ENCODE measurements around the gene CCDC198.

DNA sequence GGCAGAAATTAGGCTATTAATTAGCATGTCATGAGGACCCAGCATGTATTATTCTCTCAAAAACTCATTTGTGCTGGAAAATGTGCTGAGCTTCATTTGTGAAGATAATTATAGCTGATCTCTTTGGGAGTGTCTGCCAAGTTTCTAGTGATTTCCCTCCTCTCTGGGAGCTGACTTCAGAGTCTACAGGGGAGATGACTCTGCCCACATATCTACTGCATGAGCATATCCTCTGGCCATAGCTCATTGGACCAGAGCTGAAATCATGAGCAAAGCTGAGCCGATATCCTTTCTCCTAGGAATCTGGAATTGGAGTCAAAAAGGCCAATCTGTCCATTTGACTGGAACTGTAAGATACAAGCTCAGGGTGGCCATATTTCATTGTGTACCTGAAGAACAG lies 5.9 kb downstream of the CCDC198 start:
- TF ChIP-seq, protein P1, sequence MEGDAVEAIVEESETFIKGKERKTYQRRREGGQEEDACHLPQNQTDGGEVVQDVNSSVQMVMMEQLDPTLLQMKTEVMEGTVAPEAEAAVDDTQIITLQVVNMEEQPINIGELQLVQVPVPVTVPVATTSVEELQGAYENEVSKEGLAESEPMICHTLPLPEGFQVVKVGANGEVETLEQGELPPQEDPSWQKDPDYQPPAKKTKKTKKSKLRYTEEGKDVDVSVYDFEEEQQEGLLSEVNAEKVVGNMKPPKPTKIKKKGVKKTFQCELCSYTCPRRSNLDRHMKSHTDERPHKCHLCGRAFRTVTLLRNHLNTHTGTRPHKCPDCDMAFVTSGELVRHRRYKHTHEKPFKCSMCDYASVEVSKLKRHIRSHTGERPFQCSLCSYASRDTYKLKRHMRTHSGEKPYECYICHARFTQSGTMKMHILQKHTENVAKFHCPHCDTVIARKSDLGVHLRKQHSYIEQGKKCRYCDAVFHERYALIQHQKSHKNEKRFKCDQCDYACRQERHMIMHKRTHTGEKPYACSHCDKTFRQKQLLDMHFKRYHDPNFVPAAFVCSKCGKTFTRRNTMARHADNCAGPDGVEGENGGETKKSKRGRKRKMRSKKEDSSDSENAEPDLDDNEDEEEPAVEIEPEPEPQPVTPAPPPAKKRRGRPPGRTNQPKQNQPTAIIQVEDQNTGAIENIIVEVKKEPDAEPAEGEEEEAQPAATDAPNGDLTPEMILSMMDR (IDR thresholded peaks at IDR 0.05), result no peak
- TF ChIP-seq, protein P2, sequence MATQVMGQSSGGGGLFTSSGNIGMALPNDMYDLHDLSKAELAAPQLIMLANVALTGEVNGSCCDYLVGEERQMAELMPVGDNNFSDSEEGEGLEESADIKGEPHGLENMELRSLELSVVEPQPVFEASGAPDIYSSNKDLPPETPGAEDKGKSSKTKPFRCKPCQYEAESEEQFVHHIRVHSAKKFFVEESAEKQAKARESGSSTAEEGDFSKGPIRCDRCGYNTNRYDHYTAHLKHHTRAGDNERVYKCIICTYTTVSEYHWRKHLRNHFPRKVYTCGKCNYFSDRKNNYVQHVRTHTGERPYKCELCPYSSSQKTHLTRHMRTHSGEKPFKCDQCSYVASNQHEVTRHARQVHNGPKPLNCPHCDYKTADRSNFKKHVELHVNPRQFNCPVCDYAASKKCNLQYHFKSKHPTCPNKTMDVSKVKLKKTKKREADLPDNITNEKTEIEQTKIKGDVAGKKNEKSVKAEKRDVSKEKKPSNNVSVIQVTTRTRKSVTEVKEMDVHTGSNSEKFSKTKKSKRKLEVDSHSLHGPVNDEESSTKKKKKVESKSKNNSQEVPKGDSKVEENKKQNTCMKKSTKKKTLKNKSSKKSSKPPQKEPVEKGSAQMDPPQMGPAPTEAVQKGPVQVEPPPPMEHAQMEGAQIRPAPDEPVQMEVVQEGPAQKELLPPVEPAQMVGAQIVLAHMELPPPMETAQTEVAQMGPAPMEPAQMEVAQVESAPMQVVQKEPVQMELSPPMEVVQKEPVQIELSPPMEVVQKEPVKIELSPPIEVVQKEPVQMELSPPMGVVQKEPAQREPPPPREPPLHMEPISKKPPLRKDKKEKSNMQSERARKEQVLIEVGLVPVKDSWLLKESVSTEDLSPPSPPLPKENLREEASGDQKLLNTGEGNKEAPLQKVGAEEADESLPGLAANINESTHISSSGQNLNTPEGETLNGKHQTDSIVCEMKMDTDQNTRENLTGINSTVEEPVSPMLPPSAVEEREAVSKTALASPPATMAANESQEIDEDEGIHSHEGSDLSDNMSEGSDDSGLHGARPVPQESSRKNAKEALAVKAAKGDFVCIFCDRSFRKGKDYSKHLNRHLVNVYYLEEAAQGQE (IDR thresholded peaks at IDR 0.05; ENCODE audit: insufficient read depth in 1 of 2, low read depth in 2 of 2, low read length in 1 of 2), result no peak
- no peak for TF ChIP-seq TCF7L2 (IDR thresholded peaks at IDR 0.05; ENCODE audit: low read depth, low read length)

All from Panc1 (cell line).